ENCODE measurements around the gene SYTL3.

SYTL3 gene

DNA sequence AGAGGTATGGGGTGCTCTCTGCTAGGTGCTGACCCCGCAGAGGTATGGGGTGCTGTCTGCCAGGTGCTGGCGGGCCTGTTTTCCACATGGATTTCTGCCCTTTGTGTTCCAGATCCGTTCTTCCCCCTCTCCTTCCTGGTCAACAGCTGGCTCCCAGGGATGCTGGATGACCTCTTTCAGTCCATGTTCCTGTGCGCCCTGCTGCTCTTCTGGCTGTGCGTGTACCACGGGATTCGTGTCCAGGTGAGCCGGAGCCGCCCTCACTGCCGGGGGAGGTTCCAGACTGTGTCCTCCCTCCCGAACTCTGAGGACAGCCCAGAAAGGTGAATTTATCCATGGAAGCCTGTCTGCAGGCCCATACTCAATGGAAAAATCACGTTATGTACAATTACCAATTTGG lies 41.6 kb upstream of the SYTL3 start:
- no peak overlapping the region for H3K27ac ChIP-seq (ENCODE audit: low read depth, low read length)
- TF ChIP-seq CTCF (IDR thresholded peaks at IDR 0.05; ENCODE audit: low read depth, low read length, poor library complexity, severe bottlenecking) (no peak), EZH2phosphoT487 (IDR thresholded peaks at IDR 0.05; ENCODE audit: borderline replicate concordance, low read length) (no peak)
- no peaks in the 10 kb centered on the region for H4K20me1 ChIP-seq (ENCODE audit: control insufficient read depth, insufficient read depth, low read depth, low read length)
- no peaks in the 10 kb centered on the region for H3K9me2 ChIP-seq (replicated peaks; ENCODE audit: control insufficient read depth, low read length)
- H3K4me3 ChIP-seq (ENCODE audit: low read length): no peak overlapping the region
- no peaks in the 10 kb centered on the region for H3F3A ChIP-seq (ENCODE audit: control insufficient read depth, insufficient read depth)
- peaks cover 42% of the 10 kb centered on the region for H3K36me3 ChIP-seq (ENCODE audit: control insufficient read depth, low read length)
- no peaks in the 10 kb centered on the region for H3K27me3 ChIP-seq (ENCODE audit: control insufficient read depth, low read length)
- H3K4me1 ChIP-seq (ENCODE audit: control insufficient read depth, low read length): no peaks in the 10 kb centered on the region
- no peaks in the 10 kb centered on the region for H3K79me2 ChIP-seq (ENCODE audit: control insufficient read depth, low read length)
- H3K9me3 ChIP-seq (ENCODE audit: control insufficient read depth, insufficient read depth, low read length): no peaks in the 10 kb centered on the region
- H3K4me2 ChIP-seq (ENCODE audit: low read length): no peak overlapping the region

DNA sequence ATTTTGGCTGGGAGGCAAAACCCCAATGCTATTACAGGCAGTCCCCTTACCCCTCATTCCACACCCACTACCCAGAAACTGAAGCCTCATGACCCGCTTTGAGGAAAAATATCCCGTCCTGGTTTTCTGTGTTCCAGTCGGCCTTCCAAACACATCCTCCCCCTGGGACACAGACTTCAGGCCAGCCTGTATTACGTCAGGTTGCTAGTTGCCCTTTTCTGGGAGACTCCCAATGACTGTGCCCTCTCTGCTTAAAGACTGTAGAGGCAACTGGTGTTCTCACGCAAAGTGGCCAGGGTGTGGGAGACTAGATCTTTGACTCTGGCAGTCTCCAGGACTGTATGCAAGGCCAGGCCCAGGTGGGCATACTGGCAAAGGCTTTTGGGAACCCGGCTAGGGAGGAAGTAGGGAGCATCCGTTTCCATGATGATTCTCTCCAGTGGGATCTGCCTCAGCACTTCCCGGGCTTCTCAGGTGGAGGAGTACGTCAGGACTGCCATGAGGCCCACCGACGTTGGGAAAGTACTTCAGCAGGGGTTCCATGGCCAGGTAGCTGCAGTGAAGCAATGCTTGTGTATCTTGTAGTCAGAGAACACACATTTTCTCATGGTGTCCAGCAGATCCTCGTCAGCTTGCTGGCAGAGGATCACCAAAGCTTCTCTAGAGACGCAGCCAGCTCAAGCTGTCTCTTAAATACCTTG lies 40.2 kb upstream of the SYTL3 start:
- TF ChIP-seq EZH2phosphoT487 (IDR thresholded peaks at IDR 0.05; ENCODE audit: borderline replicate concordance, low read length): no peak
- no peak for TF ChIP-seq CTCF (IDR thresholded peaks at IDR 0.05; ENCODE audit: low read depth, low read length, poor library complexity, severe bottlenecking)
- H4K20me1 ChIP-seq (ENCODE audit: control insufficient read depth, insufficient read depth, low read depth, low read length): no peaks in the 10 kb centered on the region
- H3K36me3 ChIP-seq (ENCODE audit: control insufficient read depth, low read length): peaks cover 47% of the 10 kb centered on the region
- H3K4me2 ChIP-seq (ENCODE audit: low read length): no peak overlapping the region
- no peak overlapping the region for H3K27ac ChIP-seq (ENCODE audit: low read depth, low read length)
- H3K27me3 ChIP-seq (ENCODE audit: control insufficient read depth, low read length): no peaks in the 10 kb centered on the region
- no peaks in the 10 kb centered on the region for H3K79me2 ChIP-seq (ENCODE audit: control insufficient read depth, low read length)
- H3K4me3 ChIP-seq (ENCODE audit: low read length): no peak overlapping the region
- no peaks in the 10 kb centered on the region for H3K9me3 ChIP-seq (ENCODE audit: control insufficient read depth, insufficient read depth, low read length)
- no peaks in the 10 kb centered on the region for H3K9me2 ChIP-seq (replicated peaks; ENCODE audit: control insufficient read depth, low read length)
- H3K4me1 ChIP-seq (ENCODE audit: control insufficient read depth, low read length): no peaks in the 10 kb centered on the region
- H3F3A ChIP-seq (ENCODE audit: control insufficient read depth, insufficient read depth): no peaks in the 10 kb centered on the region

GRCh38 chr6:158610319-158610968 lies 39.4 kb upstream of the SYTL3 start:
- Histone ChIP-seq H3K27me3 (ENCODE audit: control insufficient read depth, low read length) (no peaks in the 10 kb centered on the region), H3K9me2 (replicated peaks; ENCODE audit: control insufficient read depth, low read length) (no peaks in the 10 kb centered on the region), H3K4me3 (ENCODE audit: low read length) (no peak overlapping the region), H3F3A (ENCODE audit: control insufficient read depth, insufficient read depth) (no peaks in the 10 kb centered on the region), H3K79me2 (ENCODE audit: control insufficient read depth, low read length) (no peaks in the 10 kb centered on the region), H4K20me1 (ENCODE audit: control insufficient read depth, insufficient read depth, low read depth, low read length) (no peaks in the 10 kb centered on the region), H3K4me2 (ENCODE audit: low read length) (no peak overlapping the region), H3K36me3 (ENCODE audit: control insufficient read depth, low read length) (peaks cover 43% of the 10 kb centered on the region), H3K27ac (ENCODE audit: low read depth, low read length) (no peak overlapping the region), H3K4me1 (ENCODE audit: control insufficient read depth, low read length) (no peaks in the 10 kb centered on the region), H3K9me3 (ENCODE audit: control insufficient read depth, insufficient read depth, low read length) (no peaks in the 10 kb centered on the region)
- no peak for TF ChIP-seq EZH2phosphoT487 (IDR thresholded peaks at IDR 0.05; ENCODE audit: borderline replicate concordance, low read length)
- TF ChIP-seq CTCF (IDR thresholded peaks at IDR 0.05; ENCODE audit: low read depth, low read length, poor library complexity, severe bottlenecking): no peak

All from DOHH2 (cell line).